DMS153 (cell line): Measurements from ENCODE around the gene TTC3.

Experiments used
- DNase-seq: peaks from one replicate; lab custom pipeline; 2025; lab: John Stamatoyannopoulos, UW

Gene TTC3

DNA sequence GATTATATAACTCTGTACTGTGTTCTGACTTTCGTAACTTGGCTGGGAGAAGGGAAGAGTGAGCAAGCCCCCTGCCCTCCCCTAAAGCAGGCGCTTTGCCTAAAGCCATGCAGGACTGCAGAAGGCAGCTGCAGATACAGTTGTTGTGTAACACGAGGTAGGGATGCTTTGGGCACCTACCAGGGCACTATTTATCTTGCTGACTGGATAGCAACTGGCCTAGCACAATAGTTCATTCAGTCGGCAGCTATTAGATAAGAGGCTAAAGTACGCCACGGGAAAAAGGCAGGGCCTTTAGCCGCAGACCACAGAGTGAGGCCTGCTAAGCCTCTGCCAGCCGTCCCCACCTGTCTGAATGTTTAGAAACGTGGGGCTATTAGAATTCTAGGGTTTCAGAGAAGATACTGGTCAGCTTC lies 80.9 kb downstream of the TTC3 start:
- DNase-seq = no peak

- no peak for DNase-seq
Measured at GRCh38 chr21:37155186-37155585, 82.1 kb downstream of the TTC3 start.

DNA sequence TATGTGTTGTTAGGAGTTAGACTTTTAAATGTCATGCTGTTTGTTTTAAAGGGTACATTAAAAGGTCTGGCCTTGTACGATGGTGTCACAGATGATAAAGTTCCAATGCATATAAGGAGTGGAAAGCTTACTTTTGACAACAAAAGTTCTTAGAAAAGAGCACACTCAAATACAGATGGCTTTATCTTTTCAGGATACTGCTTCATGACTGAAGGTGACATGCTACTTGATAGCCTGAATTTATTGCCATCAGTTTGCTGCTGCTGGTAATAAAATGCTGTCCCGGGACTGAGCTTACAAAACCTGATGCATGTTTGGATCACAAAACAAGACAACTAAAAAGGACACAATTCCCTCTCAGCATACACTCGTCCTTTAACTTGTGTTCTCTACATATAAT lies 84.9 kb downstream of the TTC3 start:
- DNase-seq = no peak

- DNase-seq = no peak
Measured at GRCh38 chr21:37159053-37159776, 86.2 kb downstream of the TTC3 start.

DNA sequence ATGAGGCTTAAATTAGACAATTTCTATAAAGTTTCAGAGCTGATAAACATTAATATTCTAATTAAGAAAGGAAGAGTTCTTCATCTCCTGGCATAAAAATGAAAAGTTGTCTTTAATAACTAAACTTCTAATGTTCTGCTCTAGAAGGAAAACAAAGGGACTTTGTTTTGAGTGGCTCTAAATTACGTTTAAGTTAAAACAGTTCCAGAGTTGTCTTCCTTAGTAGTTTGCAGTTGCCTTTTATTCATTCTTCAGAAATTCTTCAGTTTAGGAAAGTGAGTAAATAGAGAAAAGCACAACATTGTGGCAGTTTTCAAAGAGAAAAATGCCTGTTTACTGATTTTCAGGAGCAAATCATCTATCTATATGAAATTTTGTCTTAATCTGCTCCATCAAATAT lies 86.9 kb downstream of the TTC3 start:
- no peak for DNase-seq

- no peak for DNase-seq
Measured at GRCh38 chr21:37164742-37165141, 91.7 kb downstream of the TTC3 start.

DNA sequence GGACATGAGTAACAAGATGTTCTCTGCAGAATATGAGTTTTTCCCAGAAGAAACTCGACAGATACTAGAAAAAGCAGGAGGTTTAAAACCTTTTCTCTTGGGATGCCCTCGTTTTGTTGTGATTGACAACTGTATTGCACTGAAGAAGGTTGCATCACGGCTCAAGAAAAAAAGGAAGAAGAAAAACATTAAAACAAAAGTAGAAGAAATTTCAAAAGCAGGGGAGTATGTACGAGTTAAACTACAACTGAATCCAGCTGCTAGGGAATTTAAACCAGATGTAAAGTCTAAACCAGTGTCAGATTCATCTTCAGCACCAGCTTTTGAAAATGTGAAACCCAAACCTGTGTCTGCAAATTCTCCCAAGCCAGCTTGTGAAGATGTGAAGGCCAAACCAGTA lies 92.5 kb downstream of the TTC3 start:
- no peak for DNase-seq

DNA sequence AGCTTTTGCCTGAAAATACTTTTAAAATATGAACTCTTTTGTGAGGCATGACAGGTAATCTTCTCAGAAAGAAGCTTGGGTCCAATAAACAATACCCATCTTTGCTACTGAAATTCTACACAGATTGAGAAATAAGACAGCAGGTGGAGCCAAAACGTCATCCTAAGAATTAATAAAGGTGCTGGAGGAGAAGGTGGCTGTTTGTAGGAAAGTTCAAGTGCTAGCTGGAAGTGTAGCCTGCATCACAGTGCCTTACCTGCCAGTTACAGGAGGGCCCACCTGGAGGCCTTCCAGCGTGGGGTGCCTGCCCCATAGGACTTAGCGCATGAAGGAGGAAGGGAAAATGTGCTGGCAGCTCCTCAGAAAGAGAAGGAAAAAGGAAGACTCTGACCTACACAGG lies 93.7 kb downstream of the TTC3 start:
- DNase-seq = no peak

DNA sequence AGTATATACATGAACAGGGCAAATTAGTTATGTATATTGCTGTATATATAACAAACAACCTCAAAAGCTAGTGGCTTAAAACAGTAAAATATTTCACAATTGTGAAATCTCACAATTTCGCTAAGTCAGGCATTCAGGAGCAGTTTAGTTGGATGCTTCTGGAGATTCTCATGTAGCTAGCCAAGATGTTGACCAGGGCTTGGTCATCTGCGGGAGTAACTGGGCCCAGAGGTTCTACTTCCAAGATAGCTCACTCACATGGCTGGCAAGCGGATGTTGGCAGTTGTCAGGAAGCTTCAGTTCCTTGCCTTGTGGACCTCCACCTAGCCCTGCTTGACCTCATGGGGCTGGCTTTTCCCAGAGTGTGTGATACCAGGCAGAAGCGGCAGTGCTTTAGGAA lies 95.6 kb downstream of the TTC3 start:
- no peak for DNase-seq

- no peak for DNase-seq
Measured at GRCh38 chr21:37172646-37173045, 99.6 kb downstream of the TTC3 start.

GRCh38 chr21:37176716-37177115 lies 103.7 kb downstream of the TTC3 start:
- no peak for DNase-seq

GRCh38 chr21:37181059-37181458 lies 108.0 kb downstream of the TTC3 start:
- no peak for DNase-seq

DNA sequence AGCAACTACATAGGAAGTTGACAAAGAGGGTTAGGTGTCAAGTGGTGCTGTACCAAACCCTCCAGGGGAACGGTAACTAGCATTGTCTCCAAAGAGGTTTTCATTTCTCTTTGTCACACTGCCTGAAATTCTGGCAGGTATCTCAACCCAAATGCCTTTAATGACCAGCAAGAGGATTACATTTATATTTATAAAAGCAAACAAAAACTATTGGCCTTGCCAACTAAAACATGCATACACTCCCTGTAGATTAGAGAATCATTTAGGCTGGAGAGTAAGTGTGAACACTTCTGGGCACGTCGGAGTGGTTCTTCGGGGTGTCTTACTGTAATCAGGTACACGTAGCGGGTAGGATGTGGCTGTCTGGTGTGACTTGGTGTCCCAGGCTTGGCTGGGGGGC lies 109.2 kb downstream of the TTC3 start:
- no peak for DNase-seq

- no peak for DNase-seq
Measured at GRCh38 chr21:37183749-37184148, 110.7 kb downstream of the TTC3 start.

DNA sequence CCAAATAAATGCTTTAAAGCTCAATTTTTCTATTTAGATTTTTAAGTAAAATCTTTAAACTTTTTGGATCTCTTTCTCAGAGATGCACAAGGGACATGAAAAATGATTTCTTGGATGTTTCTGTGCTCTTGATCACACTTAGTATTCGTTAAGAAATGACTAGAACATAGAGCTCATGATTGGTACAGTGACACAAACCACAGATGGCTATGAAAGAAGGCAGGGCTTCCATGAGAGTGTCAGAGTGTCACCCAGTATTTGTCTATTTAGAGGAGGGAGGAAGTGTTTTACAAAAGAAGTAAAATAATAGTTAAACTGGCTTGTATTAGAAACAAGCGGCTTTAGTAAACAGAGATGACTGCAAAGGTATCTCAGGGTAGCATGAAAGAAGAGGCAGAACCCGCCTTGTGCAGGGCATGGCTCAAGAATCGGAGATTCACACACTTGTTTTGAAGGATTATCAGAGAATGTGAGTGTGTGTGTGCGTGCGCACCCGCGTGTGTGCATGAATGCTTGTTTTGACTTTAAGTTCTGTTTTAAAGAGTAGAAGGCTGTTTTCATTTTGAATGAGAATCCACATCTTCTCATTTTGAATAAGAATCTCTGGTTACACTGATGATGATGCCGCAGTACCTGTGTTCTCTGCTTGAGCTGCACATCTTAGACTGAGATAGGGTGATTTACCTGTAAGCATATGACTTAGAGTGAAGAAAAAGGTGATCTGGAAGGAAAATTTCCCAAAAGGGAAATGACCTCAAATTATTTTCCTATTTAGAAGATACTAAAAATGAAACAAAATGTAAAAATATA lies 111.9 kb downstream of the TTC3 start:
- no peak for DNase-seq

DNA sequence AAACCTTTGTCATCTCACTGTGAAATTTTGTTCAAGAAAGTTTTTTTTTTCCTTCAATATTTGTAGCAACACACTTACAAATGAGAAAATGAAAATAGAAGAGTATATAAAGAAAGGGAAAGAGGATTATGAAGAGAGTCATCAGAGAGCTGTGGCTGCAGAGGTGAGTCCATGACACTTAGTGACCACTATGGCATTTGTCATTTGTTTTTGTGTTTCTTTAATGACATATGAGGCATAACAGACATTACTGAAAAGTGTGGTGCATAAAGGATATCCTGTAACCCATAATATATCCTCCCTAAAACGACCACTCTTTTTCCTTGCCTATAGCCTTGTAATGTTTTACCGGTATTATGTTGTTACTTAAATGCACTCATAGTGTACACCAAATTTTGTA lies 113.9 kb downstream of the TTC3 start:
- no peak for DNase-seq

- no peak for DNase-seq
Measured at GRCh38 chr21:37188825-37189224, 115.8 kb downstream of the TTC3 start.

GRCh38 chr21:37192019-37192418 lies 119.0 kb downstream of the TTC3 start:
- no peak for DNase-seq

DNA sequence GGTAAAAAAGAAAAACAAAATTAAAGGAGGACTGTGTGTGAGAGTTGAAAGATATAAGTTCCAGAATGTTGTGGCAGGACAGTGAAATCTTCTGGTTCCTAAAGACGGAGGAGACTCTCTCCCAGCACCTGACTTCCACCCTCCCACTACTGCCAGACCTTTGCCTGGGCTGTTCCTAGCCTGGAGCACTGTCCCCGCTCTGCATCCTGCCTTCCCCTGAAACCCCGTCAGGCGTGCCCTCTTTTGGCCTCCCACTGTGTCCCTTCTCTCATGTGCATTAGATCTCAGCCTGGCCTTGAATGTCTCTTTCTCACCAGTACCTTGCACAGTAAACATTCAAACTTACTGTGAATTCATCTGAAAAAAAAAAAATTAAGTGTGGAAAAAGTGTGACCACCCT lies 120.0 kb downstream of the TTC3 start:
- DNase-seq = no peak

DNA sequence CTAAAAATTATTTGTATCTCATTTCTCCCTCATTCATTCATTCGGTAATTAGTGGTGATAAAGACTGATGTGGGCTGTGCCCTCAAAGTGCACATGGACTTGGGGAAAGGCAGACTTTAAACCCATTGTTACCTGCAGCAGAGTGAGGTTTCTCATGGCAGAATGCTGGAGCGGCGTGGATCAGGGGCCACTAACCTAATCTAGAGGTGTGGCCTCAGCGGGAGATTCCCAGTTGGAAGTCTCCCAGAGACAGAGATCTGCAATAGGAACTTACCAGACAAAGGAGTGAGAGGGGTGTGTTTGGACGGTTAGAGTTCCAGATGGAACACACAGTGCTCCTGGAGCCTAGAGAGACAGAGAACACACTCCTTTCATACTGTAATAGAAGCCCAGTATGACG lies 120.6 kb downstream of the TTC3 start:
- DNase-seq = no peak

DNA sequence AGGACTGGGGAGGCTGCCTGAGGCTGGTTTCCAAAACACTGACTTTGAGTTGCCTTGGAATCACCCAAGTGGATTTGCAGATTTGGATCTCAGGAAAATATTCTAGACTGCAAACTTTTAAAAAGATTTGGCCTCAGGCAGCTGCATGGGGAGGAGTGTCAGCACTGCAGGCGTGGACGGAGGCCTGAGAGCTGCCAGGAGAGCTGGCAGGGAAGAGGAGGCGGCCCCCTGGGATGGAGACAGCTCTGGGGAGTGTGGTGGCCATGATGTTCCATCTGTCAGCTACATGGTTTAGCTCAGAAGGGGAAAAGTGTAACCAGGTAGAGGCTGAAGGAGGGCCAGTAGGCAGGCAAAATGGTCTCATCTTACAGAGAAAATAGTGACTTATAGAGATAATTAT lies 122.0 kb downstream of the TTC3 start:
- DNase-seq = no peak

GRCh38 chr21:37195610-37196009 lies 122.6 kb downstream of the TTC3 start:
- DNase-seq = no peak

- DNase-seq = no peak
Measured at GRCh38 chr21:37196847-37197246, 123.8 kb downstream of the TTC3 start.

- no peak for DNase-seq
Measured at GRCh38 chr21:37197746-37198145, 124.7 kb downstream of the TTC3 start.
